Panc1 (cell line): ENCODE data around the gene MYH10.

Experiments used
- POLR2AphosphoS5 ChIP-seq: IDR thresholded peaks from 2 replicates; pipeline ENCODE4 v1.6.1; 2012; ENCODE audit warnings: mild to moderate bottlenecking, low read depth, low read length, moderate library complexity
- SIN3A ChIP-seq: IDR thresholded peaks from 2 replicates; pipeline ENCODE4 v1.6.1; 2012; ENCODE audit warnings: low read depth, mild to moderate bottlenecking, low read length, moderate library complexity, borderline replicate concordance; ENCODE audit not compliant: insufficient read depth
- TCF7L2 ChIP-seq: IDR thresholded peaks from 2 replicates; pipeline ENCODE4 v1.6.1; 2011; ENCODE audit warnings: mild to moderate bottlenecking, low read depth, low read length, inconsistent platforms
- TF ChIP-seq, protein P1 (sequence below): fragments of 450-650 bp; IDR thresholded peaks from 2 replicates; pipeline ENCODE4 v1.5.1; 2017; ENCODE audit warnings: mild to moderate bottlenecking

DNA sequence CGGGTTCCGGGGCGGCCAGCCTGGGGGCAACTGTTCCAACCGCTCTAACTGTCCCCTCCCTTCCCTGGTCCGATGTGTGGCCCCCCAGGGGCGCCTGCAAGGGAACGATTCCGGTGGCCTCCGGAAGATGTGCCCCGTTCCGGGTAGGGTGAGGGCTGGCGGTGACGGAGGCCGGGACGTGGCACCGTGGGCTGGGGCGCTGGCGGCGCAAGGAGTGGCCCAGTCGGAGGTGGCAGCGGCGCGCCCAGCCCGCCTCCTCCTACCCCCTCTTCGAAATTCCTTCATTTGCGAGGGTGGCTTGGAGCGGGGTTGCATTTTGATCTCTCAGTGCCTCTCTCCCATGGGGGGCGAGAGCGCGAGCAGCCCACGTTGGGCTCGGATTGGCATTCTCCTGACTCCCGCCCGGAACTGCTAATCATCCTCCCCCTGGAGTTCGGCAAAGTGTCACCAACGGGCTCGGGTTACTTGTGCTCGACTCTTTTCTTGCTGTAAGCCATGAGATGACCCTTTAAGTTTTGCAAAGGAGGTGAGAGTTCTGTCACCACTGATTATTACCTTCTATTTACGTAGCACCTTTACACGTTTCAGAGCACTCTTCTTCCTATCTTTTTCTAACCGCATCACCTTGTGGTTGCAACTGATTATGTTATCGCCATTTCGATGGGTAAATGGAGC lies 194.2 kb downstream of the MYH10 start:
- TF ChIP-seq TCF7L2 (no peak), SIN3A (no peak), POLR2AphosphoS5 (no peak)
- TF ChIP-seq, protein P1, sequence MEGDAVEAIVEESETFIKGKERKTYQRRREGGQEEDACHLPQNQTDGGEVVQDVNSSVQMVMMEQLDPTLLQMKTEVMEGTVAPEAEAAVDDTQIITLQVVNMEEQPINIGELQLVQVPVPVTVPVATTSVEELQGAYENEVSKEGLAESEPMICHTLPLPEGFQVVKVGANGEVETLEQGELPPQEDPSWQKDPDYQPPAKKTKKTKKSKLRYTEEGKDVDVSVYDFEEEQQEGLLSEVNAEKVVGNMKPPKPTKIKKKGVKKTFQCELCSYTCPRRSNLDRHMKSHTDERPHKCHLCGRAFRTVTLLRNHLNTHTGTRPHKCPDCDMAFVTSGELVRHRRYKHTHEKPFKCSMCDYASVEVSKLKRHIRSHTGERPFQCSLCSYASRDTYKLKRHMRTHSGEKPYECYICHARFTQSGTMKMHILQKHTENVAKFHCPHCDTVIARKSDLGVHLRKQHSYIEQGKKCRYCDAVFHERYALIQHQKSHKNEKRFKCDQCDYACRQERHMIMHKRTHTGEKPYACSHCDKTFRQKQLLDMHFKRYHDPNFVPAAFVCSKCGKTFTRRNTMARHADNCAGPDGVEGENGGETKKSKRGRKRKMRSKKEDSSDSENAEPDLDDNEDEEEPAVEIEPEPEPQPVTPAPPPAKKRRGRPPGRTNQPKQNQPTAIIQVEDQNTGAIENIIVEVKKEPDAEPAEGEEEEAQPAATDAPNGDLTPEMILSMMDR, result no peak
